T-cell (primary cell): ENCODE measurements around the gene CASTOR1. TPM values are rescaled to one million over a fixed set of nuclear protein-coding genes. Genes with fewer than 3 reads are reported as not detected.
A peak's percentile ranks its signal among the peaks of the same experiment; 100 is the strongest.

Experiments used
- ATAC-seq, 4 experiments: fragments of 200-7000 bp in 3 of 4; fragments of 150-1000 bp in 1 of 4; cut with Tn5 transposase; replicated peaks in 1 of 4; 1 replicate in 3 of 4; 2 replicates in 1 of 4; pipeline ENCODE4 v1.10.0; 2021; ENCODE audit warnings: moderate library complexity in 3 of 4, mild to moderate bottlenecking in 2 of 4, moderate number of reproducible peaks in 1 of 4
- CTCF ChIA-PET, 2 donors: fragments of 300-600 bp; sonication (Branson Sonifier 250); formaldehyde crosslinking; loops; one replicate each; lab custom pipeline; 2022; ENCODE audit warnings: antibody characterized with exemption in 2 of 2; lab: Charles Lee
- POLR2A ChIA-PET, 2 donors: fragments of 300-600 bp; sonication (Branson Sonifier 250); formaldehyde crosslinking; loops; one replicate each; lab custom pipeline; 2022; ENCODE audit warnings: antibody characterized with exemption in 2 of 2; lab: Charles Lee
- DNase-seq, 35 experiments: peaks; one replicate each; pipeline versions ENCODE4 v3.0.0 to v3.0.0-alpha.2; 2013 to 2023
- H3K27ac ChIP-seq: one replicate; pipeline ENCODE4 v1.5.1; 2013; ENCODE audit warnings: low read length
- H3K27me3 ChIP-seq, 2 experiments: replicated peaks in 1 of 2; 1 replicate in 1 of 2; 2 replicates in 1 of 2; pipeline versions ENCODE4 v1.6.1 to v1.7.0; 2013; ENCODE audit warnings: low read length in 1 of 2, mixed read lengths in 1 of 2; ENCODE audit not compliant: control insufficient read depth in 2 of 2, insufficient read depth in 2 of 2; ENCODE audit errors: extremely low read depth in 1 of 2
- H3K36me3 ChIP-seq, 2 donors: 1 replicate in 1 of 2; 2 replicates in 1 of 2; pipeline versions ENCODE4 v1.6.1 to v1.7.0; 2013; ENCODE audit warnings: low read length in 1 of 2; ENCODE audit not compliant: control insufficient read depth in 2 of 2, insufficient read depth in 1 of 2; ENCODE audit errors: extremely low read depth in 1 of 2
- H3K4me1 ChIP-seq, 2 experiments: 1 replicate in 1 of 2; 2 replicates in 1 of 2; pipeline versions ENCODE4 v1.6.1 to v1.7.0; 2013; ENCODE audit warnings: low read length in 2 of 2, mixed read lengths in 1 of 2; ENCODE audit not compliant: insufficient read depth in 2 of 2, control insufficient read depth in 1 of 2; ENCODE audit errors: extremely low read depth in 1 of 2
- H3K4me3 ChIP-seq, 2 donors: 1 replicate in 1 of 2; 2 replicates in 1 of 2; pipeline versions ENCODE4 v1.5.1 to v1.7.0; 2013; ENCODE audit warnings: mild to moderate bottlenecking in 2 of 2, low read length in 1 of 2, moderate library complexity in 1 of 2; ENCODE audit not compliant: control insufficient read depth in 1 of 2; ENCODE audit errors: extremely low read depth in 1 of 2
- H3K9me3 ChIP-seq: 2 replicates; pipeline ENCODE4 v1.7.0; 2013
- H3K27ac Mint-ChIP-seq, 2 donors: one replicate each; pipeline ENCODE4 v1.8.0; 2020 to 2021; ENCODE audit warnings: mild to moderate bottlenecking in 2 of 2, mixed read lengths in 2 of 2
- H3K27me3 Mint-ChIP-seq, 2 donors: one replicate each; pipeline ENCODE4 v1.8.0; 2021 to 2022; ENCODE audit warnings: mixed read lengths in 2 of 2
- H3K36me3 Mint-ChIP-seq: one replicate; pipeline ENCODE4 v1.8.0; 2021; ENCODE audit warnings: mixed read lengths
- H3K4me1 Mint-ChIP-seq, 3 donors: one replicate each; pipeline ENCODE4 v1.8.0; 2020 to 2022; ENCODE audit warnings: mixed read lengths in 3 of 3, mild to moderate bottlenecking in 1 of 3
- H3K4me3 Mint-ChIP-seq, 3 donors: one replicate each; pipeline ENCODE4 v1.8.0; 2020 to 2022; ENCODE audit warnings: mild to moderate bottlenecking in 3 of 3, mixed read lengths in 3 of 3, moderate library complexity in 3 of 3
- H3K9me3 Mint-ChIP-seq, 3 donors: one replicate each; pipeline ENCODE4 v1.8.0; 2020 to 2022; ENCODE audit warnings: mixed read lengths in 3 of 3
- WGBS: methylation state at CpG from one replicate; pipeline ENCODE4 v1.1.5; 2013; ENCODE audit warnings: missing lambda C conversion rate; ENCODE audit not compliant: insufficient coverage; 5-methylcytosine and 5-hydroxymethylcytosine counted together
- total RNA-seq, 35 experiments: library from RNA in 6 of 35; stranded (reverse) in 6 of 35; fragments of 120-200 nt in 1 of 35; gene quantifications; one replicate each; pipeline versions ENCODE4 v1.2.1 to v1.2.4 and lab custom pipeline; 2013 to 2026

Gene CASTOR1
- total RNA-seq, 5 donors from 2014 or later (not counting 1 experiment from before 2014, with no cell fraction given): 12.8 to 21.9 (median 16.1) TPM

DNA sequence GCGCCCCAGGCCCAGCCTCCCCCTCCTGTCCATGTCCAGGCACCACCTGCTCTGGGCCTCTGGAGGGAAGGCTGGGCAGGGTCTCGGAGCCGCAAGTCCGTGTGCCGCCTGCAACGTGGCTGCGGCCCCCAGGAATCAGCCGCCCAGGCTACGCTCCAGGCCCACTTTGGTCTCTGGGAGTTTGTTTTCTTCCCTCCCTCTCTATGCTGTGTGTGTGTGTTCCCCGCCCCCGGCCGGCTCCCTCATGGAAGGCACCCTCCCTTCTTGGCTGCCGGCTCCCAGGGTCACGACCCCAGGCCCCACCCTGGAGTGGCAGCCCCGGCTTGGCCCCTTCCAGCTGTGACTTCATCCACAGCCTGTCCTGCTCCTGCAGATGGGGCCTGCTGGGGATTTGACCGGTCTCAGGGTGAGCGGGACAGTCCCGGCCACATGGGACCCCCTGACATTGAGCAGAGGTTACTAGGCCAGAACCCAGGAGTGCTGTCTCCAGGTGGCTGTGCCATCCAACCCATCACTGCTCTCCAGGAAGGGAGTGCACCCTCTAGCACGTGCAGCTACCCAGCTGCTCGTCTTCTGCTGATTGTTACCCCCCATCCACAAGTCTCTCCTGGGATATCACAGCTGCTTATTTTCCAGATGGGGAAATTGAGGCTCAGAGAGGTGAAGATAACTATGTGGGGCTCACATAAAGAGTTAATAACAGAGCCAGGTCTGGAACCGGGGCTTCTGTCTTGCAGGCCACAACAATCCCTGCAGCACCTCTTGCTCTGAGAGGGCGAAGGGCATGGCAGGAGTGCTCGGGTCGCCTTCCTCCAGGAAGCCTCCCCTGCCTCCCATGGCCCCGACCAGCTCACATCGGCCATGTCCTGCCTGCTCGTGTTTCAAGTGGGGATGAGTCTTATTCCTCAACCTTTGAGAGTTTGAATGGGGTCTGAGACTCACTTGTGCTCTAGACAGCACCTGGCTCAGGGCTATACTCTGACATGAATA is 40.0 kb downstream of the CASTOR1 start:
- no peak for DNase-seq
- no peaks in the 10 kb centered on the region for H3K9me3 ChIP-seq
- no peaks in the 10 kb centered on the region for H3K36me3 ChIP-seq
- Mint-ChIP-seq H3K27me3 (peaks cover 3 to 12% of the 10 kb centered on the region in 2 donors), H3K36me3 (no peaks in the 10 kb centered on the region), H3K9me3 (no peaks in the 10 kb centered on the region), H3K4me1 (peaks cover 20 to 44% (median 43%) of the 10 kb centered on the region in 3 donors), H3K4me3 (no peak overlapping the region), H3K27ac (no peak overlapping the region)
- H3K4me3 ChIP-seq: no peak overlapping the region
- WGBS: 94% methylated on average over 19 of the region's 27 CpGs
- ChIA-PET POLR2A (no interaction called here), CTCF (no interaction called here)
- peaks cover 0 to 42% of the 10 kb centered on the region in 2 experiments for H3K27me3 ChIP-seq
- peaks cover 0 to 40% of the 10 kb centered on the region in 2 experiments for H3K4me1 ChIP-seq
- no peak for ATAC-seq
- H3K27ac ChIP-seq: no peak overlapping the region

DNA sequence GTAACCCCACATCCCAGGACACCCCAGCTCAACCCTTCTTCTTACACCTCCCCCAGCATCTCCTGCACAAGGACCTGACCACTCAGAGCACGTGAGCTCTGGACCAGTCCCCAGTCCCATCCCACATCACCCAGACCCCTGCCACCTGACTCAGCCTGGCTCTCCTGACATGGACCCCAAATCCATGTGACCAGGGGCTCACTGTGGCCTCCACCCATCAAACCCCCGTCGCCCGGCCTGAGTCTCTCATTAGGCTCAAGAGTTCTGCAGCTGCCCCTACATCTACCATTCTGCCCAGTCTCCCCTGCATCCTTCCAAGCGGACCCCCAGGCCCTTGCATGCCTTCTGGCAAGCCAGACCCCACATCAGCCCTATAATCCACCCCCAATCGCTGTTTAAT is 40.8 kb downstream of the CASTOR1 start:
- WGBS: 71% methylated on average over 6 of the region's 6 CpGs
- Mint-ChIP-seq H3K4me3 (peak overlapping the region; percentile 15 to 29 (median 17)), H3K27ac (no peak overlapping the region), H3K4me1 (peaks cover 26 to 52% (median 43%) of the 10 kb centered on the region in 3 donors), H3K9me3 (no peaks in the 10 kb centered on the region), H3K27me3 (peaks cover 3 to 12% of the 10 kb centered on the region in 2 donors), H3K36me3 (no peaks in the 10 kb centered on the region)
- no peak overlapping the region for H3K4me3 ChIP-seq
- no peaks in the 10 kb centered on the region for H3K9me3 ChIP-seq
- H3K27ac ChIP-seq: no peak overlapping the region
- ChIA-PET CTCF (no interaction called here), POLR2A (no interaction called here)
- H3K4me1 ChIP-seq: peaks cover 0 to 43% of the 10 kb centered on the region in 2 experiments
- H3K27me3 ChIP-seq: peaks cover 0 to 45% of the 10 kb centered on the region in 2 experiments
- H3K36me3 ChIP-seq: no peaks in the 10 kb centered on the region
- DNase-seq (no peak), ATAC-seq (no peak)

DNA sequence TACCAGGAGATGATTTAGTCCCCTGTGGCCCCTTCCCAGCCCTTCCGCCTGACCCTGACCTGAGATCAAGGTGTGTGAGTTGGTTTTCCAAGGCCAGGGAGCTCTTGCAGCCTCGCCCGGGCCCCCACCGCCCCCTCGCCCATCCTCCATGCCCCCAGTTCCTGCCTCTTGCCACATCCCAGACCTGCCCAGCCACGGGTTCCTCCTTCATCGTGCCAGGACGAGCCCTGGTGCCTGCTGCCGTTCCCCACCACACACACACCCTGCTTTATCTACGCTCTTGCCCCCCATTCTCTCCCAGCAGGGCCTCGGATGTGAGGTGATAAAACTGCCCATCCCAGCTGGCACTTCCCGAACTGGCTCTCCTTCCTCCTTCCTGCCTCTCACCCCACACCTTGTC is 41.3 kb downstream of the CASTOR1 start:
- ATAC-seq (no peak), DNase-seq (no peak)
- no peak overlapping the region for H3K4me3 ChIP-seq
- H3K36me3 ChIP-seq: no peaks in the 10 kb centered on the region
- H3K36me3 Mint-ChIP-seq: no peaks in the 10 kb centered on the region
- POLR2A ChIA-PET: no interaction called here
- no peak overlapping the region for H3K27ac Mint-ChIP-seq
- H3K27me3 Mint-ChIP-seq: peaks cover 3 to 12% of the 10 kb centered on the region in 2 donors
- peaks cover 0 to 43% of the 10 kb centered on the region in 2 experiments for H3K4me1 ChIP-seq
- H3K9me3 ChIP-seq: no peaks in the 10 kb centered on the region
- 65% methylated on average over 11 of the region's 12 CpGs for WGBS
- CTCF ChIA-PET: no interaction called here
- H3K9me3 Mint-ChIP-seq: no peaks in the 10 kb centered on the region
- no peak overlapping the region for H3K27ac ChIP-seq
- peaks cover 26 to 53% (median 41%) of the 10 kb centered on the region in 3 donors for H3K4me1 Mint-ChIP-seq
- peak overlapping the region in 1 of 3 donors; percentile 15 for H3K4me3 Mint-ChIP-seq
- H3K27me3 ChIP-seq: peaks cover 0 to 47% of the 10 kb centered on the region in 2 experiments

DNA sequence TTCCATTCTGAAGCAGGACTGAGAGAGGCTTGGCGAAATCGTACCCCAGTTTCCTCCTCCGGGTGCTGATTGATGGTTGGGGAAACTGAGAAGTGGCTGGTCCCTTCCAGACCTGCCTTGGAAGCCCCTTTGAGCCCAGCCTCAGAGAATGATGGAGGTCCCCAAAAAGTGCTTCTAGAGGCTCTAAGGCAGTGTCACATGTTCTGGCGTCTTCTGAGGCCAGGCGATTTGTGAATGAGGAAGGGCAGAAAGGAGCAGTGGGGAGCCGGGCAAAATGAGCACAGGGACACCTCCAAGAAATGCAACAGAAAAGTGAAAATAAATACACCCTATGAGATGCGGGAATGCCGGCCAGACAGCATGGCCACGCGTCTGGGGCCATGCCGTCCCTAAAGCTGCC is 41.7 kb downstream of the CASTOR1 start:
- ChIA-PET POLR2A (no interaction called here), CTCF (no interaction called here)
- H3K9me3 Mint-ChIP-seq: no peaks in the 10 kb centered on the region
- H3K36me3 Mint-ChIP-seq: no peaks in the 10 kb centered on the region
- DNase-seq: no peak
- Histone ChIP-seq H3K4me3 (no peak overlapping the region), H3K4me1 (peaks cover 0 to 41% of the 10 kb centered on the region in 2 experiments), H3K36me3 (no peaks in the 10 kb centered on the region), H3K27ac (no peak overlapping the region), H3K27me3 (peaks cover 0 to 47% of the 10 kb centered on the region in 2 experiments), H3K9me3 (no peaks in the 10 kb centered on the region)
- ATAC-seq: no peak
- H3K27ac Mint-ChIP-seq: no peak overlapping the region
- peaks cover 26 to 49% (median 37%) of the 10 kb centered on the region in 3 donors for H3K4me1 Mint-ChIP-seq
- peaks cover 3 to 12% of the 10 kb centered on the region in 2 donors for H3K27me3 Mint-ChIP-seq
- H3K4me3 Mint-ChIP-seq: peak overlapping the region in 2 of 3 donors; percentile 37 to 87
- WGBS: 79% methylated on average over 3 of the region's 11 CpGs

DNA sequence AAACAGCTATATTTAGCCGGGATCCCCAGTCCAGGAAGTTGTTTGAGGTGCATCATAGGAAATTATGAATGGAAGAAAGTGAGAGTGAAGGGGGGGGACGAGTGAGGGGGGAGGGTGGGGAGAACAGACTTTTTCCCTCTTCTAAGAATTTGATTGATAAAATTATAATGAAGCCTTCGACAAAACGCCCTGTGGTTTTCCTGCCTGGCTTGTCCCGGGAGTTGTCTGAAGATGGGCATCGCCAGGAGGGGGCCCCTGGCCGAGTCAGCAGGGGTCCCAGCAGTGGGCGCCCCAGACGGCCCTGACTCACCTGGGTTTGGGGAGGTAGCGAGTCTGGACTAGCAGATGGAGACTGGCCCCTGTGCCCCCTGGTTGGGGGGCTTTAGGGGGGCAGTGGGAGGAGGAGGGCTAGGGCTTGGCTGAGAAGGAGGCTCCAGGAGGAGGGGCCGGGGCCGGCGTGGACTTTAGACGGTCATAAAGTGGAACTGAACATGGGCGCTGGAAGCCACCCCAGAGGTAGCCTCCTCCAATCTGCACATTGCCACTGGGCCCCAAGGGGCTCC is 42.4 kb downstream of the CASTOR1 start:
- H3K4me1 ChIP-seq: peaks cover 0 to 39% of the 10 kb centered on the region in 2 experiments
- H3K9me3 ChIP-seq: no peaks in the 10 kb centered on the region
- DNase-seq: no peak
- peak overlapping the region; percentile 32 to 72 for H3K4me3 ChIP-seq
- no peak for ATAC-seq
- H3K27ac Mint-ChIP-seq: no peak overlapping the region
- no peaks in the 10 kb centered on the region for H3K36me3 Mint-ChIP-seq
- CTCF ChIA-PET: interaction anchor here in 1 of 2 donors (0.6 kb wide), 1 partner anchor 199 kb away, joined by 5 read pairs; no protein-coding TSS in a partner anchor
- H3K27me3 Mint-ChIP-seq: peaks cover 3 to 12% of the 10 kb centered on the region in 2 donors
- H3K4me1 Mint-ChIP-seq: peaks cover 26 to 48% (median 35%) of the 10 kb centered on the region in 3 donors
- H3K27ac ChIP-seq: no peak overlapping the region
- H3K9me3 Mint-ChIP-seq: no peaks in the 10 kb centered on the region
- peaks cover 0 to 48% of the 10 kb centered on the region in 2 experiments for H3K27me3 ChIP-seq
- POLR2A ChIA-PET: no interaction called here
- H3K4me3 Mint-ChIP-seq: peak overlapping the region; percentile 68 to 87 (median 81)
- 26% methylated on average over 9 of the region's 15 CpGs for WGBS
- H3K36me3 ChIP-seq: no peaks in the 10 kb centered on the region
